Tongue (tissue), 1 donor: ENCODE data around the gene CCDC142. TPM values are rescaled to one million over a fixed set of nuclear protein-coding genes. Genes with fewer than 3 reads are reported as not detected.

Experiments
- total RNA-seq: library from RNA; depleted of rRNA; stranded (reverse); fragments of >200 nt; gene quantifications from one replicate; pipeline ENCODE4 v1.2.3, GENCODE V29; 2014

The CCDC142 gene
- total RNA-seq, 1 donor from 2014 or later = 18.0 TPM

Other genes with a start within 250 kb of the CCDC142 start
- 2.6 TPM for gene SLC4A5, start 139.6 kb downstream of the CCDC142 start, total RNA-seq
- 103 TPM for gene DCTN1, start 102.7 kb downstream of the CCDC142 start, total RNA-seq
- 1.0 TPM for gene C2orf81, start 61.4 kb downstream of the CCDC142 start, total RNA-seq
- 11.2 TPM for gene WDR54, start 61.3 kb downstream of the CCDC142 start, total RNA-seq
- 42.1 TPM for gene RTKN, start 41.1 kb downstream of the CCDC142 start, total RNA-seq
- gene INO80B, start 27.9 kb downstream of the CCDC142 start, total RNA-seq = 26.0 TPM
- 41.5 TPM for gene WBP1, start 24.6 kb downstream of the CCDC142 start, total RNA-seq
- gene MOGS, start 17.6 kb downstream of the CCDC142 start, total RNA-seq = 40.4 TPM
- 19.9 TPM for gene MRPL53, start 10.3 kb downstream of the CCDC142 start, total RNA-seq
- 13.3 TPM for gene TTC31, start 83 bp upstream of the CCDC142 start, total RNA-seq
- gene LBX2, start 16.6 kb upstream of the CCDC142 start, total RNA-seq = not detected
- 8.7 TPM for gene PCGF1, start 24.7 kb upstream of the CCDC142 start, total RNA-seq
- not detected for gene TLX2, start 31.5 kb upstream of the CCDC142 start, total RNA-seq
- 2.5 TPM for gene DQX1, start 43.2 kb upstream of the CCDC142 start, total RNA-seq
- 60.9 TPM for gene AUP1, start 46.7 kb upstream of the CCDC142 start, total RNA-seq
- 30.2 TPM for gene HTRA2, start 46.9 kb upstream of the CCDC142 start, total RNA-seq
- gene LOXL3, start 70.9 kb upstream of the CCDC142 start, total RNA-seq = 11.2 TPM
- gene DOK1, start 71.7 kb upstream of the CCDC142 start, total RNA-seq = 8.4 TPM
- 4.6 TPM for gene M1AP, start 165.3 kb upstream of the CCDC142 start, total RNA-seq
- 3.3 TPM for gene SEMA4F, start 171.2 kb upstream of the CCDC142 start, total RNA-seq